Lung (tissue), 12 donors: Measurements from ENCODE around the gene TACC3. TPM values are rescaled to one million over a fixed set of nuclear protein-coding genes. Genes with fewer than 3 reads are reported as not detected.

Source experiments
- ATAC-seq: fragments of 200-7000 bp; cut with Tn5 transposase; one replicate; pipeline ENCODE4 v1.9.1; 2020; ENCODE audit warnings: moderate number of reproducible peaks; ENCODE audit not compliant: insufficient read depth, low FRiP score
- DNase-seq, 3 donors: peaks; one replicate each; pipeline ENCODE4 v3.0.0-alpha.2; 2013 to 2017
- H3K27ac ChIP-seq, 2 donors: one replicate each; pipeline ENCODE4 v1.5.1; 2013; ENCODE audit warnings: mild to moderate bottlenecking in 2 of 2, moderate library complexity in 2 of 2, control low read depth in 1 of 2, inconsistent platforms in 1 of 2, low read depth in 1 of 2, low read length in 1 of 2
- H3K27me3 ChIP-seq, 3 donors: one replicate each; pipeline ENCODE4 v1.5.1; 2013; ENCODE audit warnings: low read length in 2 of 3; ENCODE audit not compliant: control insufficient read depth in 3 of 3, insufficient read depth in 3 of 3
- H3K36me3 ChIP-seq, 4 donors: one replicate each; pipeline ENCODE4 v1.5.1; 2013; ENCODE audit warnings: low read length in 4 of 4, mild to moderate bottlenecking in 1 of 4, moderate library complexity in 1 of 4; ENCODE audit not compliant: control insufficient read depth in 4 of 4, insufficient read depth in 4 of 4
- H3K4me1 ChIP-seq, 5 donors: one replicate each; pipeline ENCODE4 v1.5.1; 2013; ENCODE audit warnings: low read length in 5 of 5, mild to moderate bottlenecking in 2 of 5, moderate library complexity in 1 of 5; ENCODE audit not compliant: control insufficient read depth in 5 of 5, insufficient read depth in 5 of 5
- H3K4me3 ChIP-seq: one replicate; pipeline ENCODE4 v1.5.1; 2013; ENCODE audit warnings: mild to moderate bottlenecking, control low read depth, moderate library complexity
- H3K9ac ChIP-seq, 2 donors: one replicate each; pipeline ENCODE4 v1.5.1; 2013; ENCODE audit warnings: low read length in 2 of 2, control low read depth in 1 of 2; ENCODE audit not compliant: insufficient read depth in 1 of 2
- H3K9me3 ChIP-seq, 4 donors: one replicate each; pipeline ENCODE4 v1.5.1; 2013; ENCODE audit warnings: low read length in 3 of 4, mild to moderate bottlenecking in 1 of 4, moderate library complexity in 1 of 4; ENCODE audit not compliant: control insufficient read depth in 4 of 4, insufficient read depth in 3 of 4
- WGBS, 2 donors: extraction: QIAGEN DNeasy Blood & Tissue Kit; methylation state at CpG; one replicate each; pipeline ENCODE4 v1.1.7; 2013; 5-methylcytosine and 5-hydroxymethylcytosine counted together
- polyA plus RNA-seq, 2 donors: library from polyadenylated mRNA; stranded (reverse); fragments of 200-250 nt; gene quantifications; one replicate each; pipeline ENCODE4 v1.2.1, GENCODE V29; 2013
- total RNA-seq, 2 donors: library from RNA; depleted of rRNA in 1 of 2; stranded (reverse); fragments of >200 nt in 1 of 2; gene quantifications; one replicate each; pipeline ENCODE4 v1.2.1, GENCODE V29; 2014 to 2021
- TF ChIP-seq, protein P1 (sequence below): IDR thresholded peaks from 2 replicates; pipeline ENCODE4 v1.5.1; 2012; ENCODE audit warnings: mild to moderate bottlenecking; ENCODE audit errors: control extremely low read depth, extremely low read depth
- donor health status: control.
- donor health status: control.
- donor health status: Bipolar disorder and iron deficiency.
- donor health status: healthy.
- donor health status: DM: yes; HTN: yes; CAD: no.

The TACC3 gene
- total and polyA plus RNA-seq, 4 donors = 13.8 to 22.1 (median 18.5) TPM

DNA sequence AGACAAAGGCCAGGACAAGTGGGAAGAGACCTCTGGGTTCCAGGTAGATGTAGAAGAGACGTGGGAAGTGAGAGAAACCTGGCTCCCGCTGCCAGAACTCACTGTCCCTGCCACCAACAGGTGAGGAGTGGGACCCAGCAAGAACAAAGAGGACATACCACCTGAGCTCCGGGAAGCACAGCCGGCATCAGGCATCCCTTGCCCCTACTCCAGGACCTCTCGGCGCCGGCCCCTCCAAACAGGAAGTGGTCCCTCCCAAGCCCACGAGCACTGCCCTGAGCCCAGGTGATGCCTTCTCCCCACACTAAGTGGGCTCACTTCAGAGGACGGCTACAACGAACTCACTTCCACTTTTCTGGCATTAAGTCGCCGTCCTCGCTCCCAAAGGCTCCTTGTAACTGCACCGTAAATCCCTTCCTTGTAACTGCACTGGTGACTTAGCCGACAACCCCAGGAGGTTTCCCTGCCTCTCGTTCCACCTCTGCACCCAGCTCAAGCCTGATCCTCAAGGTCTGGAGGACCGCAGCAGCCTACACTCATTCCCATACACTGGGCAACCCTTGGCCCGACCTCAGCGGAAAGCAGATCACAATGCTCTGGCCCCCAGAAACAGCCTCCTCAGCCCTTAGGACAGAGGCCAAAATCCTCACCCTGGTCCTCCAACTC lies 46.1 kb upstream of the TACC3 start:
- ATAC-seq (no peak), DNase-seq (no peak)
- H3K36me3 ChIP-seq = no peaks in the 10 kb centered on the region
- H3K9me3 ChIP-seq = no peaks in the 10 kb centered on the region
- H3K27ac ChIP-seq = no peak overlapping the region
- 80 to 86% methylated on average over 19 of the region's 19 CpGs for WGBS, 2 donors
- TF ChIP-seq, protein P1, sequence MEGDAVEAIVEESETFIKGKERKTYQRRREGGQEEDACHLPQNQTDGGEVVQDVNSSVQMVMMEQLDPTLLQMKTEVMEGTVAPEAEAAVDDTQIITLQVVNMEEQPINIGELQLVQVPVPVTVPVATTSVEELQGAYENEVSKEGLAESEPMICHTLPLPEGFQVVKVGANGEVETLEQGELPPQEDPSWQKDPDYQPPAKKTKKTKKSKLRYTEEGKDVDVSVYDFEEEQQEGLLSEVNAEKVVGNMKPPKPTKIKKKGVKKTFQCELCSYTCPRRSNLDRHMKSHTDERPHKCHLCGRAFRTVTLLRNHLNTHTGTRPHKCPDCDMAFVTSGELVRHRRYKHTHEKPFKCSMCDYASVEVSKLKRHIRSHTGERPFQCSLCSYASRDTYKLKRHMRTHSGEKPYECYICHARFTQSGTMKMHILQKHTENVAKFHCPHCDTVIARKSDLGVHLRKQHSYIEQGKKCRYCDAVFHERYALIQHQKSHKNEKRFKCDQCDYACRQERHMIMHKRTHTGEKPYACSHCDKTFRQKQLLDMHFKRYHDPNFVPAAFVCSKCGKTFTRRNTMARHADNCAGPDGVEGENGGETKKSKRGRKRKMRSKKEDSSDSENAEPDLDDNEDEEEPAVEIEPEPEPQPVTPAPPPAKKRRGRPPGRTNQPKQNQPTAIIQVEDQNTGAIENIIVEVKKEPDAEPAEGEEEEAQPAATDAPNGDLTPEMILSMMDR = no peak
- H3K4me1 ChIP-seq = no peaks in the 10 kb centered on the region
- no peak overlapping the region for H3K4me3 ChIP-seq
- no peak overlapping the region for H3K9ac ChIP-seq
- H3K27me3 ChIP-seq = no peaks in the 10 kb centered on the region

DNA sequence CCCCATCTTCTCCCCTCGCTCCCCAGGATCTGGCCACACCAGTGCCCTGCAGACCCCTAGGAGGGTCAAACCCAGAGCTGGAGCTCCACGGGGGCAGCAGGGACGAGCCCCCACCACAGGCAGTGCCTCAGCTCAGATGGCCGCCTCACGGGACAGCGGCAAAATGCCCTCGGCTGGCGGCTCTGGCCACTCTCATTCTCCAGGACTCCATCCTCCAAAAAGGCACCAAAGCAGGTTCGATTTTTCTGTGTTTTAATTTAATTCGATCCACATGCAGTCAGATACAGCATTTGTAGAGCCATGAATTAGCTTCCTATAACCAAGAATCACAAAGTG lies 45.6 kb upstream of the TACC3 start:
- no peaks in the 10 kb centered on the region for H3K27me3 ChIP-seq
- H3K4me1 ChIP-seq = peaks cover 0 to 5% (median 0%) of the 10 kb centered on the region in 5 donors
- no peaks in the 10 kb centered on the region for H3K9me3 ChIP-seq
- 83 to 91% methylated on average over 10 of the region's 10 CpGs for WGBS, 2 donors
- DNase-seq = no peak
- ATAC-seq = no peak
- TF ChIP-seq, protein P1 = no peak
- no peak overlapping the region for H3K27ac ChIP-seq
- H3K9ac ChIP-seq = no peak overlapping the region
- H3K4me3 ChIP-seq = no peak overlapping the region
- H3K36me3 ChIP-seq = no peaks in the 10 kb centered on the region

DNA sequence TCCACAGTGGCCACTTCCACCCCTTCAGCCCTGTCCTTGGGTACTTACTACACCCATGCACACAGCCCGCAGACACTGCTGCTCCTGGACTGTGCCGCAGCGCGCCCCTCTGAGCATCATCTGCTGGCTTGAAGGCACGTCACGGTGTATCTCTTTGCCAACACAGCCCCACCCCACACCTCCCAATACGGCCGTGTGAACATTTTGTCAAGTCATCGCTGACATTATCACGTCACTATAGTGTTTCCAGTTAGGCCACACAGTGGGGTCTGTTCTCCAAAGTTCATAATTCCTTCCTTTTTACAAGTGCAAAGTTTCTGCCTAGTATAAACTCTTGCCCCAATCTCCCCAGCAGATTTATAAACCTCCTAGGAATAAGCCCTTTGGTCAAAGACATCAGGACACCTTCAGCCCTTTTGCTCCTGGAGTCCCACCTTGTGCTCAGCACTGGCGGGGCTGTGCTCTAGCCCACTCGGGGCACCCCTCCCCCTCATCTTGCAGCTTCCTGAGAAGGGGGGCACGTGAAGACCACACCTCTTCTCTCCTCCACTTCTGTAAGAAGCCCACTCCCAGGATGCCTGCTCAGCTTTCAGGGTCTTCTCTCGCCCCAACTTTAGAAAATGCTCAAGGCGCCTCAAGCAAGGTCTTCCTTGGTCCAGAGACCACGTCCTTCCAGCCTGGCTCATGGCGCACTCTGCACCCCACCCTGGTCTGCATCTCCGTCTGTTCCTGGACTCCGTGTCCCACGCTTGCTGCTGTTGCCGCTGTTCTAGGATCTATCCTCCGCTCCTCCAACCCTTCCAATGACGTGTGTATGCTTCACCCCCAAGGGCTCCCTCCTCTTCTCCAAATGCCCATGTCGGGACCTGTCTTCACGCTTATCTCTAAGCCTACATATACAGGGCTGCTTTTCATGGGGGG lies 44.5 kb upstream of the TACC3 start:
- ATAC-seq (no peak), DNase-seq (no peak)
- H3K9ac ChIP-seq = no peak overlapping the region
- no peak overlapping the region for H3K4me3 ChIP-seq
- no peaks in the 10 kb centered on the region for H3K27me3 ChIP-seq
- H3K9me3 ChIP-seq = no peaks in the 10 kb centered on the region
- peaks cover 0 to 6% (median 0%) of the 10 kb centered on the region in 5 donors for H3K4me1 ChIP-seq
- WGBS, 2 donors = 74 to 75% methylated on average over 25 of the region's 25 CpGs
- no peaks in the 10 kb centered on the region for H3K36me3 ChIP-seq
- TF ChIP-seq, protein P1 = no peak
- no peak overlapping the region for H3K27ac ChIP-seq
